Stimulated activated CD8-positive, alpha-beta memory T cell treated with anti-CD3 and anti-CD28 coated beads, Interleukin-7, amount 100 ng/mL, for 1 hour (primary cell): ENCODE data around the gene C16orf46.
"Not testable (repeated sequence)": the region's sequence is repeated elsewhere in the genome, so short reads cannot be mapped to it uniquely, and the experiment has no call there.

Source experiments
- DNase-seq, 2 donors: peaks; one replicate each; pipeline ENCODE4 v3.0.0-alpha.2; 2020; ENCODE audit warnings: low read depth in 2 of 2

Gene C16orf46

GRCh38 chr16:81077076-81077940 lies at the start of gene C16orf46:
TSS of gene C16orf46 (minus strand) at chr16:81077238. CDS start at chr16:81063955, 13,283 bp downstream.
- peak; percentile 95 for DNase-seq

GRCh38 chr16:81123092-81123852 lies 46.2 kb upstream of the C16orf46 start:
- DNase-seq, result no peak

GRCh38 chr16:81121474-81121990 lies 44.5 kb upstream of the C16orf46 start:
- DNase-seq, result no peak

GRCh38 chr16:81117436-81117835 lies 40.4 kb upstream of the C16orf46 start:
- DNase-seq, result no peak

GRCh38 chr16:81116285-81116684 lies 39.2 kb upstream of the C16orf46 start:
- DNase-seq, result no peak

- DNase-seq, result no peak
These were observed 35.4 kb upstream of the C16orf46 start for GRCh38 chr16:81112453-81112852.

GRCh38 chr16:81109274-81109673 lies 32.2 kb upstream of the C16orf46 start:
- DNase-seq, result not testable (repeated sequence)

GRCh38 chr16:81107511-81107910 lies 30.5 kb upstream of the C16orf46 start:
- DNase-seq, result no peak

GRCh38 chr16:81106826-81107503 lies 29.9 kb upstream of the C16orf46 start:
- no peak for DNase-seq

- no peak for DNase-seq
These were observed 28.9 kb upstream of the C16orf46 start for GRCh38 chr16:81105946-81106345.

- no peak for DNase-seq
These were observed 24.7 kb upstream of the C16orf46 start for GRCh38 chr16:81101702-81102101.

- DNase-seq, result no peak
These were observed 22.9 kb upstream of the C16orf46 start for GRCh38 chr16:81099958-81100357.

GRCh38 chr16:81097230-81097629 lies 20.2 kb upstream of the C16orf46 start:
- no peak for DNase-seq

GRCh38 chr16:81096715-81097208 lies 19.7 kb upstream of the C16orf46 start:
- DNase-seq, result no peak

- peak; percentile 95 for DNase-seq
These were observed 19.1 kb upstream of the C16orf46 start, which contains the start of gene GCSH for GRCh38 chr16:81095953-81096714. TSS of gene GCSH (minus strand) at chr16:81096395. CDS start at chr16:81096278, 117 bp downstream.

GRCh38 chr16:81095653-81095952 lies 18.6 kb upstream of the C16orf46 start:
- no peak for DNase-seq

GRCh38 chr16:81094771-81095251 lies 17.8 kb upstream of the C16orf46 start:
- no peak for DNase-seq

- no peak for DNase-seq
These were observed 11.8 kb upstream of the C16orf46 start for GRCh38 chr16:81088836-81089235.

GRCh38 chr16:81081014-81081413 lies 4.0 kb upstream of the C16orf46 start:
- DNase-seq, result no peak

- no peak for DNase-seq
These were observed 3.2 kb upstream of the C16orf46 start for GRCh38 chr16:81080233-81080632.

GRCh38 chr16:81076566-81077075 lies 417 bp downstream of the C16orf46 start:
- DNase-seq, result peak; percentile 87 to 94
